Measurements from ENCODE around the gene TBC1D22A.
"Not testable (repeated sequence)": the region's sequence is repeated elsewhere in the genome, so short reads cannot be mapped to it uniquely, and the experiment has no call there.

TBC1D22A gene

DNA sequence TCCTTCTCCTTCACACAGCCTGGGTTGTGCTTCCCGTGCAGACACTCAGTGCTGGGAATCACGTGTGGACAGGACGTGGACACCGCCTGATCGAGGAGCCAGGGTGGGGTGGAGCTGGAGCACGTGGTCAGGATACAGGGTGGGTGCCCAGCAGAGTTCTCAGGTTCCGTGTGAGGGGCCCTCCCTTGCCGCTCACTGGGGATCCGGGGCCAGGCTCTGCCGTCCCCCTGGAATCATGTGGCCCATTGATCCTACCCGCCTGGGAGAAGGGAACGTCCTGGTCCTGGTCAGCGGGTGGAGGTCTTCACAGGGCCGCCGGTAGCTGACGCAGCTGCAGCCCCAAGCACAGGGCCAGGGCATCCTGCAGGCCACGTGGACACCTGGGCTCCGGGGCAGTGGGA lies 397.7 kb downstream of the TBC1D22A start:
- H3K27me3 Mint-ChIP-seq, result no peaks in the 10 kb centered on the region
- DNase-seq, result no peak
- peaks cover 3% of the 10 kb centered on the region for H3K36me3 Mint-ChIP-seq (ENCODE audit: low read depth)
- no peak overlapping the region for H3K27ac Mint-ChIP-seq
- H3K4me3 Mint-ChIP-seq, result no peak overlapping the region
- H3K9me3 Mint-ChIP-seq, result no peaks in the 10 kb centered on the region
- H3K4me1 Mint-ChIP-seq, result no peaks in the 10 kb centered on the region
- ATAC-seq, result no peak

DNA sequence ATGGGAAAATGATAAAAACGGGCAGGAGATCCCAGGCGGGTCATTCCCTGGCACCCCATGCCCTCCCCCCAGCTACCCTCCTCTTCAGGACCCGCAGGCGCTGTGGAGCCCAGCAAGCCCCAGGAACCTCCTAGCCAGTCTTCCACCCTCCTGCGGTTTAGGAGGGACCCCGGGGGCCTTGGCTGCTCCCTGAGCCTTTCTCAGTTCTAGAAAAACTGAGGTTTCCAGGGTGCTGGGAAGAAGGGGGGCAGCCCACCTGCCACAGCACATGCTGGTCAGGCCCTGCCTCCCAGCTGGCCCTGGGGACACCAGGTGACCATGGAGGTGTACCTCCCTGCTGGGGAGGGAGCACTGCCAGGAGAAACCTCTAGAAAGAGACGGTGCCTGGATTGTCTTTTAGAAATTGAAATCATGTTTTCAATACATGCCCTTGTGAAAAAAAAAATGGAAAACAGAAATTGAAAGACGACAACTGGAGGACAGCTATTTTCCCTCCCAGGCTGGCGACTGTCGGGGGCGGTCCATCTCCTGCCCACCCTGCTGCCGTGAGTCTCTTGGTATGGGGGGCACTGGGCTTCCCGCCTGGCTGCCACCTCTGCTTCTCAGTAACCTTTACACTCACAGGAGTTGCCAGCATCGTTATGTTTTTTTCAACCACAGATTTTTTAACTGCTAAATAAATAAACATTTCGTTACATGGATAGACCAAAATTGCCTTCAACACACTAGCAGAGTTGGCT lies 398.5 kb downstream of the TBC1D22A start:
- ATAC-seq (no peak), DNase-seq (no peak)
- H3K27me3 Mint-ChIP-seq, result no peaks in the 10 kb centered on the region
- H3K4me3 Mint-ChIP-seq, result no peak overlapping the region
- no peaks in the 10 kb centered on the region for H3K9me3 Mint-ChIP-seq
- H3K27ac Mint-ChIP-seq, result no peak overlapping the region
- peaks cover 3% of the 10 kb centered on the region for H3K36me3 Mint-ChIP-seq (ENCODE audit: low read depth)
- no peaks in the 10 kb centered on the region for H3K4me1 Mint-ChIP-seq

DNA sequence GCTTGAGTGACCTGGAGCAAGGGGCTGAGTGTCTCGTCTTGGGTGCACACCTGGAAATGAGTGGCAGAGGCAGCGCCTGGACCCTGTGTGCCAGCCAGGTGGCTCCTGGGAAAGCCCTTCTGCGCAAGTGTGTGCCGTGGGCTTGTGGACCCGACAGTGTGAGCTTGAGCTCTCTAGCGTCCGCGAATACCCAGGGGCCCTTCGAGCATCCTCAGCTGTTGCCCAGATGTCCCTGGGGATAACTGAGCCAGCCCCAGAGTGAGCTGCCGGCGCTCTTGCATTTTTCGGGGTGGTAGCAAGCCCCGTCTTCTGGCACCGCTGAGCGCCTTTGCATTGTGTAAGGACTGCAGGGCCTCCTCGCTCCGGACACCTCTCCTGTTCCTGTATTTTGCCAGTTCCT lies 399.2 kb downstream of the TBC1D22A start:
- Mint-ChIP-seq H3K4me3 (no peak overlapping the region), H3K27me3 (no peaks in the 10 kb centered on the region), H3K36me3 (ENCODE audit: low read depth) (peaks cover 5% of the 10 kb centered on the region), H3K4me1 (no peaks in the 10 kb centered on the region), H3K27ac (no peak overlapping the region), H3K9me3 (no peaks in the 10 kb centered on the region)
- DNase-seq (no peak), ATAC-seq (no peak)

DNA sequence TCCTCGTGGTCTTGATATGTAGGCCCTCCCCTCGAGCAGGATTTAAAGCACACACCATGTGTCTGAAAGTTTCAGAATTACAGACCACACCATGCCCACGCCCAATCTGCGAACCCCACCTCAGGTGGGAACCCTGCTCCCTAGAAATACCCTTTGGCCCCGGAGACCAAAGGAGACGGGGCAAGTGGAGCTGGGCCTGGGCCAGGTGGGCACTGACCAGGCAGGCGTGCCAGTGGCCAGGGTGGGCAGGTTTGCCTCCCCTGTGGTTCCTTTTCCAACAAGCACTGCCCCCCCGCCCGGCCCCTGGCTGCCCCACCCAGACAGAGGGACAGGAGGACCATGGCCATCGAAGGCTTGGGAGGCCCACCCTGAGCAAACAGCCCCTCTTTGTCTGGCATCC lies 400.4 kb downstream of the TBC1D22A start:
- Mint-ChIP-seq H3K4me1 (no peaks in the 10 kb centered on the region), H3K36me3 (ENCODE audit: low read depth) (peaks cover 5% of the 10 kb centered on the region), H3K4me3 (no peak overlapping the region), H3K9me3 (no peaks in the 10 kb centered on the region), H3K27ac (no peak overlapping the region), H3K27me3 (no peaks in the 10 kb centered on the region)
- DNase-seq (no peak), ATAC-seq (no peak)

DNA sequence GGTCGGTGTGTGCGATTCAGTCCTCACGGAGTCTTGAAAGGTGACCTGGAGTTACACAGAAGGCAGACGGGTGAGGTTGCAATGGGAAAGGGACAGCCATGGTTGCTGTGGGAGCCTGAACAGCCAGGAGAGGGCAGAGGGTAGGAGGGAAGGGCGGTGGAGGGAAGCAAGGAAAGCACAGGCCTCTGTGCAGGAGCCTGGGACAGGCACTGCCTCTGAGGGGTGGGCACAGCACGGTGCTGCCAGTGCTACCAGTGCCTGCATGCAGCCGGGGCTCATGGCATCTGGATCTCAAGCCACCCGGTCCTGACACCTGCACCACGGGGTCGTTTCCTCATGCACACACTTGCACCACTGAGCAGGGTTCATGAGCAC lies 401.0 kb downstream of the TBC1D22A start:
- no peaks in the 10 kb centered on the region for H3K9me3 Mint-ChIP-seq
- no peak overlapping the region for H3K4me3 Mint-ChIP-seq
- ATAC-seq (no peak), DNase-seq (no peak)
- no peaks in the 10 kb centered on the region for H3K4me1 Mint-ChIP-seq
- H3K36me3 Mint-ChIP-seq (ENCODE audit: low read depth), result peaks cover 4% of the 10 kb centered on the region
- no peak overlapping the region for H3K27ac Mint-ChIP-seq
- H3K27me3 Mint-ChIP-seq, result no peaks in the 10 kb centered on the region

DNA sequence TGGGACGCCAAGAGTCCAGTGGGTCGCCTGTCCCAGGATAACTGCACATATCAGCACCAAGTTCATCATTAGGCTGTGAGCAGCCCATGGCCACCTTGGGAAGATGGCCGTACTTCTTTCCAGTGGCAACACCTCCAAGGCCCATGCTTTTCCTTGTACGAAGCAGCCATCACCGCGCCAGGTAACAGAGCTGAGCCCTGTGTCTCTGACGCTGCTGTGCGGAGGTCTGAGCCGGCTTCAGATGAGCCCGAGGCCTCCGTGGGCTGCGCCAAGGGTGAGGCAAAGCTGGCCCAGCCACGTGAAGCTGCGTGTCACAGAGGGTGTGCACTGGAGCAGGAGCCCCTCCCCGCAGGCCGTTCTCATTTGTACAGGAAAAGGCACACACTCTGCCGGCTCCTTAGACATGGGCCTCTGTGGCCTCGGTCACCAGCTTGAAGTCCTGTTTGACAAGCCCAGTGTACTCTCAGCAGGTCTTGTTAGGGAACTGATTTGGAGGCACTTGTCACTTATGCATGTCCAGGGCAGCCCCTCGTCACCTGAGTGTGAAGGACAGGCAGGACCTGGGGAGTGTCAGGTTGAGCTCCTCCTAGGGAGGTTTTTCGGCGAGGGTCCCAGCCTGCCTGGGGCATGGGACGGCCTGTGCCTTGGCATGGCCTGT lies 401.5 kb downstream of the TBC1D22A start:
- no peak overlapping the region for H3K27ac Mint-ChIP-seq
- ATAC-seq (no peak), DNase-seq (no peak)
- no peaks in the 10 kb centered on the region for H3K9me3 Mint-ChIP-seq
- H3K36me3 Mint-ChIP-seq (ENCODE audit: low read depth), result peaks cover 4% of the 10 kb centered on the region
- H3K4me3 Mint-ChIP-seq, result no peak overlapping the region
- H3K4me1 Mint-ChIP-seq, result no peaks in the 10 kb centered on the region
- H3K27me3 Mint-ChIP-seq, result no peaks in the 10 kb centered on the region

DNA sequence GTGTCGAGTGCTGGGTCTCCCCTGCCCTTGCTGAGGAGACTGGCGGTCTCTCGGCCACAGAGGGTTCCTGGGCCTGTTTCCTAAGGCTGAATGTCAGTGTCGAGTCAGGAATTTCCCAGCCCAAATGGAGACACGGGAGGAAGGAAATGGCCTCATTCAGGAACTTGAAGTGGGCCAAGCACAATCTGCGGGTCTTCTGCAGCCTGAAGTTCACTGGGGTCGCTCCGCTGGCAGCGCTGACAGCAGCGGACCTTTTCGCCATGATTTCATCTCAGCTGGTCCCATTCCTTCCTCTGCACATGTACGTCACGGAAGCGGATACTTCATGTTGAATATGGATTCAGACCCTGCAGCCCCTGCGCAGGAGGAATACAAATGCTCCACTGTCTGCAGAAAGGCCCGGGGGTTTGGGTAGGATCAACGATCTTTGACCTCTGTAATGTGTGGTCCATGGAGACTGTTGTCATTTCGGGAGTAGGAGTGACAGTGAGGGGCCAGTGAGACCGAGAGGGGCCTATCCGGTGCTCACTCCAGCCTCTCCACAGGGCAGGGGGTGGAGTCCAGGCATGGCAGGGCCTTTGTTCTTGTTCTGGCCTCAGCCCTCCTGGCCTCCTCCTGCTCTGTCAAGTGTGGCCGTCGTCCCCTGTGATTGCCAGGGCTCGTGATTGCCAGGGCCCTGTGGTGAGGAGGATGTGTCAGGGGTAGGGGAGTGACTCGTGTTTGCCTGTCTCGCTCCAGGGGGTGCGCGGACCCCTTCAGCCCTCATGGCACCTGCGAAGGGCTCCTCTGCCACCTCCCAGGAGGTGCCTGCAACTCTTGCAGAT lies 402.3 kb downstream of the TBC1D22A start:
- Mint-ChIP-seq H3K27ac (no peak overlapping the region), H3K27me3 (no peaks in the 10 kb centered on the region), H3K36me3 (ENCODE audit: low read depth) (peaks cover 4% of the 10 kb centered on the region), H3K4me3 (no peak overlapping the region), H3K4me1 (no peaks in the 10 kb centered on the region), H3K9me3 (no peaks in the 10 kb centered on the region)
- no peak for DNase-seq
- no peak for ATAC-seq

DNA sequence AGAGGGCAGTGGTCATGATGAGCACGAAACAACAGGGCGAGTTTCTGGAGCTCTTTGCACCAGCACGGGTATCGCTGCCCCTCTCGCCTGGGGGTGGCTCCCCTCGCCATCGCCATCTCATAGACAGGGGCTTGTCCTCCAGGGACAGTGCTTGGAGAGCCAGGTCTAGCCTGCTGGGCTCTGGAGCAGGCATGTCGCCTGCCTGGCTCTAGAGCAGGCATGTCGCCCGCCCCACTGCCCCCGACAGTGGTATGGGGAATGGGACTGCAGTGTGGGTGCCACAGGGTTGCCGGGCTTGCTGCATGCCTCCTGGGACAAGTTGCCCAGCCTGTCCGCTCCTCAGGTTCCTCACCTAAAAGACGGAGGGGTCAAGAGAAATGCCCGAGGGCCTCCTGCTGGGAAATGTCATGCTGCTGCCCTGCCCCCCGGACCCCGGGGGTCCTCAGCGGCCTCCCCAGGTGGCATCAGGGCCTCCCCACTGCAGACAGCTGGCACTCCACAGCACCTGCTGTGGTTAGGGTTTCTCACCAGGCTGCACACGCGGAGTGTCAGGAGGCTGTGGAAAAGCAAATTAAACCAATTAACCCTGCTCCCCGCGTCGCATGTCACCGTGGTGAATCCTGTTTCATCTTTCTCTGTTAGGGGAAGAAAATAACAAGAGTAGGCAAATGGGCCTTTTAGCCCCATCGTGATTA lies 403.0 kb downstream of the TBC1D22A start:
- Mint-ChIP-seq H3K4me3 (no peak overlapping the region), H3K27me3 (no peaks in the 10 kb centered on the region), H3K9me3 (no peaks in the 10 kb centered on the region), H3K36me3 (ENCODE audit: low read depth) (peaks cover 9% of the 10 kb centered on the region), H3K27ac (no peak overlapping the region), H3K4me1 (no peaks in the 10 kb centered on the region)
- ATAC-seq (no peak), DNase-seq (no peak)

DNA sequence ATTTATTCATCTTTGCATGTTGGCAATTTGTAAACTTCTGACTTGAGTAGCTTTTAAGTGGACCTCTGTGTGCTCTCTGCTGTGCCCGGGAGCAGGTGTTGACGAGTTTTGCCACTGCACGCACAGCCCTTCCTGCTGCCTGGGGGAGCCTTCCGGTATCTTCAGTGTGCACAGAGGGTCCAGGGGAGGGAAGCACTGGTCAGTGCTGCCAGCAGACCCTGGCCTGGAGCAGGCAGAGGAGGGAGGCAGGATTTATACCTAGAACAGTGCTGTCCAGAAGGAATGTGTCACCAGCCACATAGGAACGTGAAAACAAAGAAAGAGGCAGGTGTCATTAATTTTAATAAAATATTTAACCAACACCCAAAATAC lies 403.6 kb downstream of the TBC1D22A start:
- no peaks in the 10 kb centered on the region for H3K27me3 Mint-ChIP-seq
- DNase-seq (no peak), ATAC-seq (no peak)
- H3K4me1 Mint-ChIP-seq, result no peaks in the 10 kb centered on the region
- peaks cover 9% of the 10 kb centered on the region for H3K36me3 Mint-ChIP-seq (ENCODE audit: low read depth)
- no peaks in the 10 kb centered on the region for H3K9me3 Mint-ChIP-seq
- no peak overlapping the region for H3K4me3 Mint-ChIP-seq
- H3K27ac Mint-ChIP-seq, result peak overlapping the region; percentile 35

DNA sequence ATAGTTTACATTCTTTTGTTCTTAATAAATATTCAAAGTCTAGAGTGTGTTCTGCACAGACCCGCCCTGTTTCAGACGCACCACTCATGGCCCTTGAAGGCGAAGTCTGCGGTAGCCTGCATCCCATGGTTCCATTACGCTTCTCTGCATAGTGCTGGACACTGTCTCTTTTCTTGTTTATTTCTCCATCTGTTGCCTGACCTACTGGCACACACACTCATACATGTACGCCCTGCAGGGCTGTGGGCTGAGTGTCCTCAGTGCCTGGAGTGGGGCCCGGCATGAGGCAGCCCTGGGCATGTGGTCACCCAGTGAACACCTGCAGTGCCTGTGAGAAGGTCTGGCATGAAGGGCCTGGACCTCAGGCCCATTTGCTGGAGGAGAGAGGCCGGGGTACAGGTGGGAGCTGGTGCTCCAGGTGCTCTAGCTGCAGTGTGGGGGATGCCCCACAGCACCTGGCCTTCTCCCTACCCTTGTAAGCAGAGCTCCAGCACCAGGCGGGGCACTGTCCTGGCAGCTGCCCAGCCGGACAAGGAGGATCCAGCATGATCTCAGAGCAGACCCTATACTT lies 404.1 kb downstream of the TBC1D22A start:
- Mint-ChIP-seq H3K36me3 (ENCODE audit: low read depth) (peaks cover 9% of the 10 kb centered on the region), H3K27ac (no peak overlapping the region), H3K27me3 (no peaks in the 10 kb centered on the region), H3K4me3 (no peak overlapping the region), H3K9me3 (no peaks in the 10 kb centered on the region), H3K4me1 (no peaks in the 10 kb centered on the region)
- ATAC-seq (no peak), DNase-seq (no peak)

DNA sequence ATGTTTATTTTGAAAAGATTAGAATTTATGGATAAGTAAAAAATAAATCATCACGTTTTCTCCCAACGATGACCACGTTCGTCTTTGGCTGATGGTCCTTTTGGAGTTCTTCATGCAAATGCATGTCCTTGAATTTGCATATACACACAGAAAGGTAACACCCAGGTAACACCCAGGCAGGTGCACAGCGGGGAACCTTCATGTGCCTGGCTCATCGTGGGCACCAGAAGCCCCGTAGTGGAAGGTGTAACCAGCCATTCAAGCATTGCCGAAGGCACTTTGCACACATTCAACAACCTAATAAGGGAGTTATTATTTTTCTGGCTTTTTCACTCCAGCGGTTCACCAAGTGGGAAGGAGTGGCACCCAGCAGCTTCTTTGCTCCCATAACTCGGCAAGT lies 404.6 kb downstream of the TBC1D22A start:
- H3K27me3 Mint-ChIP-seq, result no peaks in the 10 kb centered on the region
- ATAC-seq (no peak), DNase-seq (no peak)
- no peak overlapping the region for H3K27ac Mint-ChIP-seq
- no peaks in the 10 kb centered on the region for H3K4me1 Mint-ChIP-seq
- no peak overlapping the region for H3K4me3 Mint-ChIP-seq
- no peaks in the 10 kb centered on the region for H3K9me3 Mint-ChIP-seq
- peaks cover 9% of the 10 kb centered on the region for H3K36me3 Mint-ChIP-seq (ENCODE audit: low read depth)

DNA sequence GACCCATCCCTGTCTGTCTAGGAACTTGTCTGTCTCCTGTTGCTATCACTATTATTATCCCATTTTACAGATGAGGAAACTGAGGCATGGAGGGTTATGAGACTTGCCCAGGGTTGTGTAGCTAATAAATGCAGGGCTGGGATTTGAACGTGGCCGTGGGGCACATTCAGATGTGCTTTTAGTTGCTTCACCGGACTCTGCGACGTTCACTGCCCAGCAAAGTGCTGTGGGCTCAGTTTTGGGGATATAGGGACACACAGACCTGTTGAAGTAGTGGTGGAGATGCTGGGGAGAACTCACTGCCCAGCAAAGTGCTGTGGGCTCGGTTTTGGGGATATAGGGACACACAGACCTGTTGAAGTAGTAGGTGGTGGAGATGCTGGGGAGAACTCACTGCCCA lies 405.5 kb downstream of the TBC1D22A start:
- not testable (repeated sequence) for H3K9me3 Mint-ChIP-seq; H3K27ac Mint-ChIP-seq; ATAC-seq; H3K4me3 Mint-ChIP-seq; H3K27me3 Mint-ChIP-seq; DNase-seq; H3K36me3 Mint-ChIP-seq (ENCODE audit: low read depth); H3K4me1 Mint-ChIP-seq

DNA sequence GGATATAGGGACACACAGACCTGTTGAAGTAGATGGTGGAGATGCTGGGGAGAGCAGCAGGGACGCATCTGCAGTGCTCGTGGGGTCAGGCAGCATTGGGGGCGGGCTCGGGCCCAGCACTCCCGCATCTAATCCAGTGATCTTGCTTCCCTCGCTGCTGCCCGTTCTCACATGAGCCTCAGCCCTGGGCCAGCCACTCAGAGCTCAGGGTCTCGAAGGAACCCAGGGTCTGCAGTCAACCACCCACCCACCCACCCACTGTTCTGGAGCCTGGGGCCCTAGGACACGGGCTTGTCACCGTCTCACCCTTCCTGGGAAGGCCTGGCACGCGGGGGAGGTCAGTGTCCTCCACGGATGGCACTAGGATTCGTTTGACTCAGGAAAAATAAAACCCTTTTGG lies 406.0 kb downstream of the TBC1D22A start:
- no peaks in the 10 kb centered on the region for H3K27me3 Mint-ChIP-seq
- peaks cover 9% of the 10 kb centered on the region for H3K36me3 Mint-ChIP-seq (ENCODE audit: low read depth)
- H3K27ac Mint-ChIP-seq, result no peak overlapping the region
- H3K4me3 Mint-ChIP-seq, result no peak overlapping the region
- no peak for DNase-seq
- no peaks in the 10 kb centered on the region for H3K9me3 Mint-ChIP-seq
- ATAC-seq, result no peak
- no peaks in the 10 kb centered on the region for H3K4me1 Mint-ChIP-seq
